ENCODE results near the gene PLEKHD1.
"Not testable (repeated sequence)": the region's sequence is repeated elsewhere in the genome, so short reads cannot be mapped to it uniquely, and the experiment has no call there.

PLEKHD1 gene

GRCh38 chr14:69473260-69473659, 11.3 kb upstream of the PLEKHD1 start:
- Mint-ChIP-seq H3K27ac (no peak overlapping the region), H3K4me1 (peaks cover 7% of the 10 kb centered on the region in 2 donors), H3K27me3 (peaks cover 16 to 32% of the 10 kb centered on the region in 2 donors), H3K9me3 (peaks cover 2 to 4% of the 10 kb centered on the region in 2 donors), H3K36me3 (peaks cover 5 to 13% of the 10 kb centered on the region in 2 donors), H3K4me3 (no peak overlapping the region)
- no peak for ATAC-seq (replicated peaks)
- DNase-seq = no peak

- no peak for DNase-seq
- Mint-ChIP-seq H3K9me3 (peaks cover 2 to 4% of the 10 kb centered on the region in 2 donors), H3K36me3 (peaks cover 12 to 13% of the 10 kb centered on the region in 2 donors), H3K27me3 (peaks cover 20 to 38% of the 10 kb centered on the region in 2 donors), H3K27ac (no peak overlapping the region), H3K4me1 (peaks cover 7% of the 10 kb centered on the region in 2 donors), H3K4me3 (no peak overlapping the region)
- ATAC-seq (replicated peaks) = no peak
These were observed 10.6 kb upstream of the PLEKHD1 start for GRCh38 chr14:69473946-69474345.

GRCh38 chr14:69475194-69475818, 9.2 kb upstream of the PLEKHD1 start:
- H3K27me3 Mint-ChIP-seq = peaks cover 30 to 49% of the 10 kb centered on the region in 2 donors
- DNase-seq = no peak
- no peak overlapping the region for H3K27ac Mint-ChIP-seq
- H3K36me3 Mint-ChIP-seq = peaks cover 12 to 13% of the 10 kb centered on the region in 2 donors
- peaks cover 2 to 4% of the 10 kb centered on the region in 2 donors for H3K9me3 Mint-ChIP-seq
- no peak overlapping the region for H3K4me3 Mint-ChIP-seq
- peak; percentile 73 to 75 for ATAC-seq (replicated peaks)
- peaks cover 7% of the 10 kb centered on the region in 2 donors for H3K4me1 Mint-ChIP-seq

- not testable (repeated sequence) for ATAC-seq (replicated peaks); H3K4me1 Mint-ChIP-seq; H3K9me3 Mint-ChIP-seq; DNase-seq; H3K4me3 Mint-ChIP-seq
- Mint-ChIP-seq H3K27me3 (peaks cover 30 to 49% of the 10 kb centered on the region in 2 donors), H3K36me3 (peaks cover 10 to 11% of the 10 kb centered on the region in 2 donors), H3K27ac (peak overlapping the region; percentile 63)
These were observed 7.6 kb upstream of the PLEKHD1 start for GRCh38 chr14:69476824-69477450.

- not testable (repeated sequence) for H3K9me3 Mint-ChIP-seq; H3K36me3 Mint-ChIP-seq; H3K27ac Mint-ChIP-seq; DNase-seq; ATAC-seq (replicated peaks); H3K4me3 Mint-ChIP-seq
- Mint-ChIP-seq H3K27me3 (peaks cover 32 to 53% of the 10 kb centered on the region in 2 donors), H3K4me1 (peaks cover 14 to 17% of the 10 kb centered on the region in 2 donors)
These were observed 6.5 kb upstream of the PLEKHD1 start for GRCh38 chr14:69478055-69478454.

- Mint-ChIP-seq H3K4me3 (no peak overlapping the region), H3K27ac (no peak overlapping the region), H3K9me3 (peaks cover 2 to 4% of the 10 kb centered on the region in 2 donors), H3K36me3 (peaks cover 3 to 7% of the 10 kb centered on the region in 2 donors), H3K27me3 (peaks cover 41 to 65% of the 10 kb centered on the region in 2 donors), H3K4me1 (peaks cover 16 to 22% of the 10 kb centered on the region in 2 donors)
- DNase-seq (no peak), ATAC-seq (replicated peaks) (no peak)
These were observed 4.8 kb upstream of the PLEKHD1 start for GRCh38 chr14:69479696-69480095.

- ATAC-seq (replicated peaks) (no peak), DNase-seq (no peak)
- peaks cover 2 to 4% of the 10 kb centered on the region in 2 donors for H3K9me3 Mint-ChIP-seq
- peaks cover 42 to 66% of the 10 kb centered on the region in 2 donors for H3K27me3 Mint-ChIP-seq
- H3K36me3 Mint-ChIP-seq = peaks cover 3 to 7% of the 10 kb centered on the region in 2 donors
- peaks cover 16 to 21% of the 10 kb centered on the region in 2 donors for H3K4me1 Mint-ChIP-seq
- H3K4me3 Mint-ChIP-seq = no peak overlapping the region
- no peak overlapping the region for H3K27ac Mint-ChIP-seq
These were observed 4.4 kb upstream of the PLEKHD1 start for GRCh38 chr14:69480136-69480535.

- peaks cover 52 to 68% of the 10 kb centered on the region in 2 donors for H3K27me3 Mint-ChIP-seq
- H3K9me3 Mint-ChIP-seq = no peaks in the 10 kb centered on the region
- H3K27ac Mint-ChIP-seq = no peak overlapping the region
- H3K36me3 Mint-ChIP-seq = peaks cover 0 to 7% of the 10 kb centered on the region in 2 donors
- DNase-seq (no peak), ATAC-seq (replicated peaks) (peak; percentile 80 to 83)
- H3K4me1 Mint-ChIP-seq = peaks cover 11 to 16% of the 10 kb centered on the region in 2 donors
- no peak overlapping the region for H3K4me3 Mint-ChIP-seq
These were observed 2.5 kb upstream of the PLEKHD1 start for GRCh38 chr14:69481815-69482568.

- DNase-seq (no peak), ATAC-seq (replicated peaks) (peak in 1 of 2 donors; percentile 5)
- H3K27me3 Mint-ChIP-seq = peaks cover 57 to 66% of the 10 kb centered on the region in 2 donors
- no peak overlapping the region for H3K27ac Mint-ChIP-seq
- H3K36me3 Mint-ChIP-seq = peaks cover 0 to under 1% of the 10 kb centered on the region in 2 donors
- peak overlapping the region; percentile 59 to 65 for H3K4me3 Mint-ChIP-seq
- peaks cover 11 to 16% of the 10 kb centered on the region in 2 donors for H3K4me1 Mint-ChIP-seq
- H3K9me3 Mint-ChIP-seq = no peaks in the 10 kb centered on the region
These were observed 624 bp upstream of the PLEKHD1 start for GRCh38 chr14:69483765-69484443.

GRCh38 chr14:69485315-69485660, 760 bp downstream of the PLEKHD1 start:
- H3K27ac Mint-ChIP-seq = no peak overlapping the region

GRCh38 chr14:69485701-69486100, 1.2 kb downstream of the PLEKHD1 start:
- no peaks in the 10 kb centered on the region for H3K36me3 Mint-ChIP-seq
- DNase-seq = no peak
- no peaks in the 10 kb centered on the region for H3K9me3 Mint-ChIP-seq
- ATAC-seq (replicated peaks) = no peak
- H3K4me3 Mint-ChIP-seq = no peak overlapping the region
- no peak overlapping the region for H3K27ac Mint-ChIP-seq
- peaks cover 11 to 16% of the 10 kb centered on the region in 2 donors for H3K4me1 Mint-ChIP-seq
- peaks cover 55 to 61% of the 10 kb centered on the region in 2 donors for H3K27me3 Mint-ChIP-seq

More at GRCh38 chr14:69485315-69485660, 760 bp downstream of the PLEKHD1 start:
- H3K4me3 Mint-ChIP-seq = no peak overlapping the region
- DNase-seq = no peak
- no peaks in the 10 kb centered on the region for H3K9me3 Mint-ChIP-seq
- peaks cover 11 to 16% of the 10 kb centered on the region in 2 donors for H3K4me1 Mint-ChIP-seq
- no peak for ATAC-seq (replicated peaks)
- H3K36me3 Mint-ChIP-seq = no peaks in the 10 kb centered on the region
- H3K27me3 Mint-ChIP-seq = peaks cover 51 to 57% of the 10 kb centered on the region in 2 donors

GRCh38 chr14:69487226-69487625, 2.7 kb downstream of the PLEKHD1 start:
- no peak overlapping the region for H3K27ac Mint-ChIP-seq
- H3K27me3 Mint-ChIP-seq = peaks cover 59 to 65% of the 10 kb centered on the region in 2 donors
- DNase-seq = no peak
- no peaks in the 10 kb centered on the region for H3K36me3 Mint-ChIP-seq
- peaks cover 4 to 10% of the 10 kb centered on the region in 2 donors for H3K4me1 Mint-ChIP-seq
- H3K9me3 Mint-ChIP-seq = no peaks in the 10 kb centered on the region
- ATAC-seq (replicated peaks) = no peak
- no peak overlapping the region for H3K4me3 Mint-ChIP-seq

GRCh38 chr14:69487771-69488170, 3.2 kb downstream of the PLEKHD1 start:
- H3K4me1 Mint-ChIP-seq = peaks cover 2 to 6% of the 10 kb centered on the region in 2 donors
- no peak for DNase-seq
- no peaks in the 10 kb centered on the region for H3K9me3 Mint-ChIP-seq
- ATAC-seq (replicated peaks) = no peak
- H3K27me3 Mint-ChIP-seq = peaks cover 61 to 62% of the 10 kb centered on the region in 2 donors
- no peak overlapping the region for H3K27ac Mint-ChIP-seq
- H3K4me3 Mint-ChIP-seq = no peak overlapping the region
- H3K36me3 Mint-ChIP-seq = no peaks in the 10 kb centered on the region

GRCh38 chr14:69489495-69489894, 5.0 kb downstream of the PLEKHD1 start:
- DNase-seq (no peak), ATAC-seq (replicated peaks) (no peak)
- Mint-ChIP-seq H3K4me1 (no peaks in the 10 kb centered on the region), H3K36me3 (no peaks in the 10 kb centered on the region), H3K27ac (no peak overlapping the region), H3K4me3 (no peak overlapping the region), H3K9me3 (no peaks in the 10 kb centered on the region), H3K27me3 (peaks cover 51 to 52% of the 10 kb centered on the region in 2 donors)

Measured in stimulated activated naive B cell treated with anti-CD40 and anti-IgM and Interleukin-4, amounts not matched to agents 10 μg/mL and 1 μg/mL and 100 μg/mL, for 72 hours (primary cell).